Astrocyte (in vitro differentiated cells and primary cell): Measurements from ENCODE around the gene ACTG2.

Experiments
- CTCF ChIP-seq: IDR thresholded peaks from 2 replicates; pipeline ENCODE4 v1.5.1; 2011; ENCODE audit warnings: low read depth, mild to moderate bottlenecking, inconsistent platforms, low read length, moderate library complexity; ENCODE audit not compliant: insufficient read depth
- EZH2 ChIP-seq: IDR thresholded peaks from 2 replicates; pipeline ENCODE4 v1.6.1; 2012; ENCODE audit warnings: mild to moderate bottlenecking, low read length, inconsistent platforms; ENCODE audit not compliant: insufficient read depth

- TF ChIP-seq CTCF (no peak), EZH2 (no peak)
Observed at GRCh38 chr2:73917296-73917695, 24.5 kb downstream of the ACTG2 start.
